Ramos (cell line): ENCODE results near the gene RAC2.
"Not testable (repeated sequence)": the region's sequence is repeated elsewhere in the genome, so short reads cannot be mapped to it uniquely, and the experiment has no call there.

ENCODE experiments used
- in situ Hi-C: fragments of 300-500 bp; cut with MboI; formaldehyde crosslinking; loops from one replicate; pipeline ENCODE4 v1.14.3; 2022; ENCODE audit warnings: low sequenced_read_pairs; ENCODE audit not compliant: unreplicated experiment

Gene RAC2

GRCh38 chr22:37258005-37258752 lies 14.1 kb upstream of the RAC2 start:
- in situ Hi-C loops = no loop called here

GRCh38 chr22:37256075-37256726 lies 12.1 kb upstream of the RAC2 start:
- in situ Hi-C loops = no loop called here

- in situ Hi-C loops = no loop called here
These were observed 11.5 kb upstream of the RAC2 start for GRCh38 chr22:37255558-37256006.

- in situ Hi-C loops = no loop called here
These were observed 10.8 kb upstream of the RAC2 start for GRCh38 chr22:37254867-37255233.

GRCh38 chr22:37254209-37254866 lies 10.3 kb upstream of the RAC2 start:
- in situ Hi-C loops = no loop called here

- in situ Hi-C loops = no loop called here
These were observed 9.1 kb upstream of the RAC2 start for GRCh38 chr22:37253126-37253660.

- in situ Hi-C loops = not testable (repeated sequence)
These were observed 7.8 kb upstream of the RAC2 start for GRCh38 chr22:37251836-37252235.

GRCh38 chr22:37249986-37250385 lies 5.9 kb upstream of the RAC2 start:
- in situ Hi-C loops = no loop called here

GRCh38 chr22:37248251-37248650 lies 4.2 kb upstream of the RAC2 start:
- in situ Hi-C loops = no loop called here

- in situ Hi-C loops = no loop called here
These were observed 1.7 kb upstream of the RAC2 start for GRCh38 chr22:37245740-37246139.

GRCh38 chr22:37244922-37245722 lies 1.1 kb upstream of the RAC2 start:
- in situ Hi-C loops = no loop called here

- in situ Hi-C loops = no loop called here
These were observed 511 bp downstream of the RAC2 start for GRCh38 chr22:37243402-37244113.

GRCh38 chr22:37242395-37242918 lies 1.6 kb downstream of the RAC2 start:
- in situ Hi-C loops = no loop called here

GRCh38 chr22:37241351-37242142 lies 2.5 kb downstream of the RAC2 start:
- in situ Hi-C loops = no loop called here

GRCh38 chr22:37240941-37241320 lies 3.1 kb downstream of the RAC2 start:
- in situ Hi-C loops = no loop called here

GRCh38 chr22:37240240-37240940 lies 3.7 kb downstream of the RAC2 start:
- in situ Hi-C loops = no loop called here

GRCh38 chr22:37239336-37240239 lies 4.5 kb downstream of the RAC2 start:
- in situ Hi-C loops = no loop called here
